C4-2B (cell line): ENCODE results near the gene KIAA0040.

Source experiments
- ZFX ChIP-seq: fragments of 450-650 bp; IDR thresholded peaks from 2 replicates; pipeline ENCODE4 v1.6.1; 2017
- TF ChIP-seq, protein P1 (sequence below): fragments of 450-650 bp; conservative IDR thresholded peaks from 2 replicates; pipeline ENCODE4 v1.5.1; 2017; ENCODE audit warnings: mild to moderate bottlenecking

DNA sequence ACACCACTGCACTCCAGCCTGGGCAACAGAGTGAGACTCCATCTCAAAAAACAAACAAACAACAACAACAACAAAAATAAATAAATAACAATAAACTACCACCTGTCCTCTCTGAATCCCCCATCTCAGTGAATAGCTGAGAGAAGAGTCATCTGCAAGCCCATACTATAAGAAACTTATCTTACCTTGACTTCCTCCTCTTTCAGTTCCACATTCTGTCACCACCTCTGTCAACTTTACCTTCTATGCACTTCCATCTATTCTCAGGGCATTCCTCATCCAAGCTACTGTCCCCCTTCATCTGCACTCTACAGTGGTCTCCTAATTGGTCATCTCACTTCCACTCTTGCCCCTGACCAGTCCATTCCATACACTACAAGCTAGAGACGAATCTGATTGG lies 58.1 kb downstream of the KIAA0040 start:
- TF ChIP-seq, protein P1, sequence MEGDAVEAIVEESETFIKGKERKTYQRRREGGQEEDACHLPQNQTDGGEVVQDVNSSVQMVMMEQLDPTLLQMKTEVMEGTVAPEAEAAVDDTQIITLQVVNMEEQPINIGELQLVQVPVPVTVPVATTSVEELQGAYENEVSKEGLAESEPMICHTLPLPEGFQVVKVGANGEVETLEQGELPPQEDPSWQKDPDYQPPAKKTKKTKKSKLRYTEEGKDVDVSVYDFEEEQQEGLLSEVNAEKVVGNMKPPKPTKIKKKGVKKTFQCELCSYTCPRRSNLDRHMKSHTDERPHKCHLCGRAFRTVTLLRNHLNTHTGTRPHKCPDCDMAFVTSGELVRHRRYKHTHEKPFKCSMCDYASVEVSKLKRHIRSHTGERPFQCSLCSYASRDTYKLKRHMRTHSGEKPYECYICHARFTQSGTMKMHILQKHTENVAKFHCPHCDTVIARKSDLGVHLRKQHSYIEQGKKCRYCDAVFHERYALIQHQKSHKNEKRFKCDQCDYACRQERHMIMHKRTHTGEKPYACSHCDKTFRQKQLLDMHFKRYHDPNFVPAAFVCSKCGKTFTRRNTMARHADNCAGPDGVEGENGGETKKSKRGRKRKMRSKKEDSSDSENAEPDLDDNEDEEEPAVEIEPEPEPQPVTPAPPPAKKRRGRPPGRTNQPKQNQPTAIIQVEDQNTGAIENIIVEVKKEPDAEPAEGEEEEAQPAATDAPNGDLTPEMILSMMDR = no peak
- TF ChIP-seq ZFX = no peak
